ENCODE data around the gene HOXB13.

Gene HOXB13

DNA sequence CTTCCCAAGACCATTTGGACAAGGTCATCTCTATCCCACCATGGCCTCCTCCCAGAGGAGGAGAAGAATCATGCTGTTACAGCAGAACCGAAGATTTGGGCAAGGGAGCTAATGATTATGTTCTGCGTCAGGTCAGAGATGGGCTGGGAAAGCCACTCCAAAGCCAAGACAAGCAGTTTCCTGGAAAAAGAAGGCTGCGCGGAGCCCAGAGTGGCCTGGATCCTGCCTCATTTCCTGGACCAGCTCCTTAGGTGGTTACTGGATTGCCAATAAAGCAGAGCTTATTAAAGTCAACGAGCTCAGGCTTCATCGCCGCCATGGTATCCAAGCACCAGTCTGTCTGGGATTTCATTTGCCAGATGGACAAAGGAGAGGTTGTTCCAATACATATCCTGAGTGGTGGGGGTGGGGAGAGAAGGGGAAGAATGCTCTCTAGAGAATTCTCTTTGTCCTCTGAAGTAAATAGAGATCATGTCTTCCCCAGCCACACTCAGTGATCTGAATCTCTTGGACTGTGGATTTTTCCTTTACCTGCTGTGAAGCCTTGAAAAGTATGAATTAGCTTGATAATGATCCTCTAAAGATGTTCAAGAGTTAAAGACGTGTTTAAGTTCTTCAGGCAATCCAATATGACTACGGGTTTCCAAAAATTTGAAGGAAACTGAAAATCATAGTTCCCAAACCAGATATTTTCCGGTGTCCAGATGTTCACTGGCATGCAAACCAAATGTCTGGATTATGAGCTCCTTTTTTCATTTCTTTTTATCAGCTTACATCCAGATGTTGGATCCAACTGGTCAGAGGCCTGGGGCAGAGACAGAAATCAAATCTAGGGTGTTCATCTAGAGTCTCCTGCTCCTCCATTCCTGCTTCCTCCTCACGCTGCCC is 23.9 kb downstream of the HOXB13 start:
- DNase-seq (ENCODE audit: low read depth): no peak

GRCh38 chr17:48701864-48702532 is 26.6 kb downstream of the HOXB13 start:
- no peak for DNase-seq (ENCODE audit: low read depth)

GRCh38 chr17:48693178-48693577 is 35.4 kb downstream of the HOXB13 start:
- DNase-seq (ENCODE audit: low read depth): no peak

DNA sequence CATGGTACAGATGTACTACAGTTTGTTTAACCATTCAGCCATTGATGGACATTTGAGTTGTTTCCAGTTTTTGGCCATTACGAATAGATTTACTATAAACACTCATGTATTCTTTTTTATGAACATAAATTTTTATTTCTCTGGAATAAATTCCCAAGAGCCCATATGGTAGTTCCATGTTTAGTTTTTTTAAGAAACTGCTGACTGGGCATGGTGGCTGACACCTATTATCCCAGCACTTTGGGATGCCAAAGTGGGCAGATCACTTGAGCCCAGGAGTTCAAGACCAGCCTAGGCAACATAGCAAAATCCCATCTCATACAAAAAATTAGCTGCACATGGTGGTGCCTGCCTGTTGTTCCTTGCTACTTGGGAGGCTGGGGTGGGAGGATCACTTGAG is 36.5 kb downstream of the HOXB13 start:
- DNase-seq (ENCODE audit: low read depth): no peak

DNA sequence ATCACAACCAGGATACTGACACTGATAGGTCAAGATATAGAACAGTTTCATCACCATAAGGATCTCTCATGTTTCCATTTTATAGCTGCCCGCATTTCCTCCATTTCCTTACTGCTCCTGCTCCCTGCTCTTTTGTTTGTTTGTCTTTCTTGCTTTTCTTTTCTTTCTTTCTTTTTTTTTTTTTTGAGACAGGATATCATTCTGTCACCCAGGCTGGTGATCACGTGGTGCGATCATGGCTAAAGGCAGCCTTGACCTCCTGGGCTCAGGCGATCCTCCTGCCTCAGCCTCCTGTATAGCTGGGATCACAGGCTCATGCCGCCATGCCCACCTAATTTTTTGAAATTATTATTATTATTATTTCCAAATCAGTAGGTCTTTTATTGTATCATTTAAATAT is 37.9 kb downstream of the HOXB13 start:
- DNase-seq (ENCODE audit: low read depth): no peak

- DNase-seq (ENCODE audit: low read depth): no peak
Observed at GRCh38 chr17:48681609-48682008, 46.9 kb downstream of the HOXB13 start.

- peak; percentile 2 for DNase-seq (ENCODE audit: low read depth)
Observed at GRCh38 chr17:48679385-48680096, 49.0 kb downstream of the HOXB13 start.

GRCh38 chr17:48678141-48678971 is 50.2 kb downstream of the HOXB13 start:
- DNase-seq (ENCODE audit: low read depth): peak; percentile 39

GRCh38 chr17:48676963-48677558 is 51.5 kb downstream of the HOXB13 start:
- DNase-seq (ENCODE audit: low read depth): no peak
